Measurements from ENCODE around the gene MYO15A. TPM values are rescaled to one million over a fixed set of nuclear protein-coding genes. Genes with fewer than 3 reads are reported as not detected.

The MYO15A gene
- total and polyA plus RNA-seq, 2 of the 4 experiments (the other 2 are of a cell fraction): 0.18 to 1.1 TPM

DNA sequence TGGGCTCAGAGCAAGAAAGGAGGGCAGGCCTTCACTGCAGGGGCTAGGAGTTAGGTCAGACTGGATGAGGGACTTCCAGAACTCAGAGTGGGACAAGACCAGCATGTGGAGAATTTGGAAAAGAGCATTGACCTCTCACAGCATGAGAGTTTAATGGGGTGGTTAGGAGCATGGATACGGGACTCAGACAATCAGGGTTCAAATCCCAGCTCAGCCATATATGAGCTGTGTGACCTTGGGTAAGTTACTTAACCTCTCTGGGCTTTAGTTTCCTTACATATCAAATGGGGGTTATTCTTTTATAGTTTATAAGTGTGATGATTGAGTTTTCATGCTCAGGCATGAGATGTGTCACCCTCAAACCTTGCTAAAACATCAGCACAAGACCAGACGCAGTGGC, 37.7 kb downstream of the MYO15A start:
- Histone ChIP-seq H3K56ac (ENCODE audit: extremely low read depth, insufficient read depth, low read length) (no peak overlapping the region), H3K4me3 (ENCODE audit: insufficient read depth, low read depth, low read length) (no peak overlapping the region), H2BK20ac (ENCODE audit: low read depth, low read length) (no peak overlapping the region), H3K79me1 (ENCODE audit: low read depth in 1 of 2, low read length in 2 of 2) (no peaks in the 10 kb centered on the region), H3K18ac (ENCODE audit: low read depth, low read length) (no peak overlapping the region), H3K4me2 (ENCODE audit: low read depth, low read length) (no peak overlapping the region), H4K8ac (ENCODE audit: low read depth in 2 of 2, low read length in 2 of 2) (no peak overlapping the region), H2BK15ac (ENCODE audit: low read depth, low read length) (no peak overlapping the region), H3K9ac (ENCODE audit: low read depth, low read length) (no peak overlapping the region), H2AK5ac (ENCODE audit: low read depth, low read length) (no peak overlapping the region), H3K23ac (ENCODE audit: low read depth, low read length) (no peak overlapping the region), H3K14ac (replicated peaks; ENCODE audit: low read depth, low read length) (no peak overlapping the region), H4K5ac (ENCODE audit: low read depth, low read length) (no peak overlapping the region), H3K9me1 (ENCODE audit: insufficient read depth, low read length) (no peaks in the 10 kb centered on the region), H2AK9ac (replicated peaks; ENCODE audit: low read depth, low read length, poor library complexity) (no peak overlapping the region), H3K27me3 (ENCODE audit: control insufficient read depth, insufficient read depth, low read length) (peaks cover 8% of the 10 kb centered on the region), H4K20me1 (ENCODE audit: insufficient read depth, low read length) (no peaks in the 10 kb centered on the region), H2BK120ac (ENCODE audit: low read depth, low read length) (no peak overlapping the region), H2AFZ (replicated peaks; ENCODE audit: low read length, poor library complexity) (no peak overlapping the region), H4K91ac (ENCODE audit: insufficient read depth, low read depth, low read length) (no peak overlapping the region), H3K27ac (ENCODE audit: insufficient read depth, low read length) (no peak overlapping the region), H3K4me1 (ENCODE audit: control insufficient read depth, insufficient read depth, low read length) (no peaks in the 10 kb centered on the region), H3K36me3 (ENCODE audit: control insufficient read depth, insufficient read depth, low read length) (no peaks in the 10 kb centered on the region), H3K9me3 (ENCODE audit: control insufficient read depth, insufficient read depth, low read length) (no peaks in the 10 kb centered on the region), H2BK5ac (ENCODE audit: low read depth, low read length, poor library complexity, severe bottlenecking) (no peak overlapping the region), H3K4ac (ENCODE audit: low read depth, low read length) (no peak overlapping the region)
- no peak for DNase-seq
- 80% methylated on average over 1 of the region's 2 CpGs; no CpG with 5 or more reads in 1 of the 2 experiments for WGBS, 2 experiments (ENCODE audit: extremely low coverage in 2 of 2, insufficient read length in 1 of 2)
- intact Hi-C loops (cut with micrococcal nuclease) (no loop called here), in situ Hi-C loops (cut with MboI; ENCODE audit: low sequenced_read_pairs) (no loop called here), dilution Hi-C loops (cut with HindIII; ENCODE audit: low sequenced_read_pairs, unreplicated experiment) (no loop called here)
- ChIA-PET CTCF (interaction anchor here (0.6 to 1.0 kb wide), 2 partner anchors 17 to 18 kb away, joined by 3 to 4 read pairs; no protein-coding TSS in a partner anchor), POLR2A (ENCODE audit: unreplicated experiment) (no interaction called here)
- no TSS peak for BruUV-seq (replicated peaks)
- TF ChIP-seq BHLHE40 (IDR thresholded peaks at IDR 0.05; ENCODE audit: low read depth, low read length) (no peak), FOS (IDR thresholded peaks at IDR 0.05; ENCODE audit: low read depth, low read length) (no peak)
- no peak for ATAC-seq (ENCODE audit: low read depth)
